DMS53 (cell line): ENCODE results near the gene KPNB1.

ENCODE experiments used
- DNase-seq: peaks from one replicate; lab custom pipeline; 2025; lab: John Stamatoyannopoulos, UW

The KPNB1 gene

DNA sequence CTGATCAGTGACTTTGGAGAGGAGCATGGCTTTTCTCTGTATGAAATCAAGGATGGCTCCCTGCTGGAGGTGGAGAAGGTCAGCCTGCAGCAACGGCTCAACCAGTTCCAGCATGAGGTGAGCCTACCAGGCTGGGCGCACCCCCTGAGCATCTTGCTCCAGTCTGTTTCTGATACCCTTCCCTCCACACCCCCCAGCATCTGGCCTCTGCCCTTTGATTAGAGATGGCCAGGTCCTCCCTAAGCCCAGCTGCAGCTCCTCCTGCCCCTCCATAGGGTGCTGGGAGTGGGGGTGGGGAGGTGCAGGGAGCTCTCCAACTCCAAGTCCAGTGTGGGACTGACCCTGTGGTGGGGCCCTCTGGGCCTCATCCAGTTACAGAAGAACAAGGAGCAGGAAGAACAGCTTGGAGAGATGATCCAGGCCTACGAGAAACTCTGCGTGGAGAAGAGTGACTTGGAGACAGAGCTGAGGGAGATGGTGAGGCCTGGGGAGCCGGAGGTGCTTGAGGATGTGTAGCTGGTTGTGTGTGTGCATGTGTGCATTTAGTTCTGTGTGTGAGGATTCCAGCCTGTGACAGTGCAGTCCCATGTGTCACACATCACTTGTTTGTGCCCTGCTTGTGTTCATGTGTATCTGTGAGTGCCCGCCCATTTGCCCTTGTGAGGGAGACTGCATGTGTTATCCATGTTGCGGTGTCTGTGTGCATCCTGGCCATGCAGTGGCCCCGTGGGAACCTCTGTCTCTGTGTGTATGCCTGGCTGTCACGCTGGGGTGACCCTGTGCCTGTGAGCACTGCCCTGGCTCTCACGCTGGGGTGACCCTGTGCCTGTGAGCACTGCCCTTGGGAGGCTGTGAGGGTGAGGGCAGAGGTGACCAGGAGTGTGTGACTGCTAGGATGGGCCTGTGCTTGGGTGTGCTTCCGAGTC lies 47.3 kb downstream of the KPNB1 start:
- no peak for DNase-seq

DNA sequence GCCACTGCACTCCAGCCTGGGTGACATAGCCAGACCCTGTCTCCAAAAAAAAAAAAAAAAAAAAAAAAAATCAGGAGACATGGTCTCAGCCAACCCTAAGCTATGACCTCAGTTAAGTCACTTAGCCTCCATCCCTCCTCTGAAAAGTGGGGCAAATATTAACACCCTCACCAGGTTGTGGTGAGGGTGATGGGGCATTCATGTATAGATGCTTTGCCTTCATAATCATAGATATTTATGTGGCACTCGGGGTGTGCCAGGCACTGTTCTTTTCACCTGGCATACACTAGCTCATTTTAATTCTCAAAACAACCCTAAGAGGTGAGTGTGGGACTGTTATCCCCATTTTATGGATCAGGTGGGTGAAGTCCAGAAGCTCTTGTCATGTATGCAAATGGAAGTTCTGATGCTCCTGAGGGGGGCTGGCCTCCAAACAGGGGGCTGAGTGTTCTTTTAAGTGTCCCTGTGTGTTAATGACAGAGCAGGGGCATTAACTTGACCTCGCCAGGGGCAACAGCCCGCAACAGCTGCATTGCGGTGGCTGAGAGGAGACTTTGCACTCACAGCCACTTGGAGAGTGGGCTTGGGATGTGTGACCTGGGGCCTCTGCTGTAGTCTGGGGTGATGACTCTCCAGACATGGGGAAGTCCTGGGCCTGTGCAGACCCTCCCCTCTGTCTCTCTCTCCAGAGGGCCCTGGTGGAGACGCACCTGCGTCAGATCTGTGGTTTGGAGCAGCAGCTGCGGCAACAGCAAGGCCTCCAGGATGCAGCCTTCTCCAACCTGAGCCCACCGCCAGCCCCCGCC lies 48.4 kb downstream of the KPNB1 start:
- no peak for DNase-seq

DNA sequence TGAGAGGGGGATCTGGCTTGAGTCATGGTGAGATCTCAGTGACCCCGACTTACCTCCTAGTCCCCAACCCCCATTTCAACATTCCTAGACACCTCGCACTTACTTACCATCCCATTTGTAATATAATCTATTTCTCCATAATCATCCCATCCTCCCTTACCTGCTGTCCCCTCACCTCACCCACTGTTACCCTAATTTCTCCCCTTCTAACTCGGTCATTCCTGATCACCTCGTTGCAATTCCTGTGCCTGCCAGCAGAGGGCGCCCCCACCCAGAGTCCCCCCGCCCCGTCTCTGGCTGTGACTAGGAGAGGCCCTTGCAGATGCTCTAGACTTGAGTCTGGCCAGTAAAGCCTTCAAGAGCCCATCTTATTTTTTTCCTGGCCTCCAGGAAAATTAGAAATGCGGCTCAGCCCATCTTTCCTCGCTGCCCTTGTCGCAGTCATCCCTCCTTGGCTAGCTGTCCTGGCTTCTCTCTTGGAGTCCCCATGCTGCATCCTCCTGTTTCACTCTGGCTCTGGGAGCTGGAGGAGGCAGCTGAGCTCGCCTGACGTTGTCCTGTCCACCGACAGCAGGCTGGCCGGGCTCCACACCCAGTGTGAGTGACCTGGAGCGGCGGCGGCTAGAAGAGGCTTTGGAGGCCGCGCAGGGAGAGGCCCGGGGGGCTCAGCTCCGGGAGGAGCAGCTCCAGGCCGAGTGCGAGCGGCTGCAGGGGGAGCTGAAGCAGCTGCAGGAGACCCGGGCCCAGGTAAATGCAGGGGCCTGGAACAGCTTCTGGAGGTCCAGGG lies 49.2 kb downstream of the KPNB1 start:
- peak; percentile 80 for DNase-seq

DNA sequence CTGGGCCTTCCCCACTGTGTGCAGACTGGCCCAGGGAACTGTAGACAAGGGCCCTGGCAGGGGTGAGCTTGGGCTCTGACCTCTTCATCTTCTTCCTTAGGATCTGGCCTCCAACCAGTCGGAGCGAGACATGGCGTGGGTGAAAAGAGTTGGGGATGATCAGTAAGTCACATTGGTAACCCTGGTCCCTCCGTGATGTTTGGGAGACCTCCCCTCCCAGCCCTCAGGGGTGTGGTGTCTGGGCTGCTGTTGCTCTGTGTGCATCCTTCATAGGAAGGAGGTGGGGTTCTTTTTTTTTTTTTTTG lies 49.8 kb downstream of the KPNB1 start:
- DNase-seq: no peak

DNA sequence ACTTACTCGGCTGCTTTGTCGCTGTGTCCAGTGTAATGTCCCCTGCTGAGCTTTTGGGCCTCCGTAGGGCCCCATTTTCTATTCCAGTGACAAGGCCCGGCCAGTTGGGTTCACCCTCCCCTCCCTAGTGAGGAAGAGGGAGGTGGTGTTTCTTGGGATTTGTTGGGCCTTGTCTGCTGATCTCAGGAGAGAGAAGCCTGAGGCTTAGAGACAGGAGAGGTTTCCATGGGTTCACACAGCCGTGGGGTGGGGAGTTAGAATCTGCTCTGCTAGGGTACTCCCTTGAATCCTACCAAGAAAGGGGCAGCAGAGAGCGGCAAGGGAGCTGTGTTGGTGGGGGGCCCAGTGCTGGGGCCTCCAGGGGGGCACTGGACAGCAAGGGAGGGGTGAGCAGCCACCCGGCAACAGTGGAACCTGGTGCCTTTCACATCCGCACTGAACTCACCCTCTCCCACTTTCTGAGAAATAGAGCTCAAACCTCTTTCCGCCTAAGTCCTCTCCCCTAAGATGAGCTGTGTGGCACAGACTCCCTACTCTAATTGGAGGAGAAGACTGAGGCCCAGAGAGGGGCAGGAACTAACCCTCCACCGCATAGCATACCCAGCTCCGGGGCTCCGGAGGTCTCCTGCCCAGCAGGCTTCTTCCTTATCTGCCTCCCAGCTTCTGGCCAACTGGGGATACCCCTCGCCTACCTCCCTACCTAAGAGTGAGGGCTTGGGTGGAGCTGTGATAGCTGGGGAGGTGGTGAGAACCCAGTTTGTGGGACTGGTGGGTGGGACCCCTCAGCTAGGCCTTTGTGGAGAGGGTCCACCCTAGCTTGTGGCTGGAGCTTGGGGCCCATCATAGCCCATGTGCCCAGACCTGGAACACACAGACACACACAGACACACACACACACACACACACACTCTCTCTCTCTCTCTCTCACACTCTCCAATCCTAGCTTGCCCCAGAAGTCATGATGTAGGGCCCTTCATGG lies 51.0 kb downstream of the KPNB1 start:
- no peak for DNase-seq

DNA sequence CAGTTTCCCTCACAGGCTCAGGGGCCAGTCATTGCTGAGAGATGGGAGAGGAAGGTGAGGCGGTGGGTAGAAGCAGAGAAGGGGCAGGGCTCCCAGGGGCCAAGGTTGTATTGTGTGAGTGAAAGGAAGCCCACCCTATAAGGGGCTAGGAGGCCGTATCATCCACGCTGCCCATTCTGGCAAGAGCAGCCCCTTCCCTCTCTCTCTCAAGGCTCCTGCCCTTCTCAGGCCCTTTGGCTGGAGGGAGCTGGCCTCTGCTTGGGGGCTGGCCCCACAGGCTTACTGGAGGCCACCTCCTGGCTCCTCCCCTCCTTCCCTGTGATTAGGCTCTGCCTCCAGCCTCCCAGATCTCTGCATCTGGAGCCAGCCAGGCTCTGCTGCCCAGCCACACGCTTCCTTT lies 51.9 kb downstream of the KPNB1 start:
- DNase-seq: no peak

DNA sequence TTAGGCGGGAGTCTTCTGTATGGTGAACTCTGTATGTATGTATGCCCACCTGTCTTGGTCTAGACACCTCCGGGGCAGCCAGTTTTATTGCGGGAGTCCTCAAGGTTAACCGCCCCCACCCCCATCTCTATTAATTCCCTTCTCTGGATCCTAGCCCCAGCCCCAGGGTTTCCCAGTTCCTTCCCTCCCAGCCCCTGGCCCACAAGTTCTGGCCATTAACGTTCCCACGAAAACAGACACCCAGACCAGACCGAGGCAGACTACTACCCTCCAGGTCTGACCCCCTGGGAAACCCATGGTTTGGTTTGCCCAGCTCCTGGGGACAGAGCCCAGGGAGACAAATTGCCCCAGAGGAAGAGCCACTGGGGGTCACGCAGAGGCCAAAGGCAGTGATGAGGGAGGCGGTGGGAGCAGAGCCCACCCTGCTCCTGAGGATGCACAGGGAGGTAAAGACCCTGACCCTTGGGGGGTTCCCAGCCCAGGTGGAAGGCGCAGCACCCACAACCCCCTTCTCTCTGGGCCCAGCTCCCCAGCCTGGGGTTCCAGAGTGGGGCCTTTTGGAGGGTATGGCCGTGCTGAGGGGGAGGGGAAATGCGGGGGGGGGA lies 52.8 kb downstream of the KPNB1 start:
- DNase-seq: no peak

DNA sequence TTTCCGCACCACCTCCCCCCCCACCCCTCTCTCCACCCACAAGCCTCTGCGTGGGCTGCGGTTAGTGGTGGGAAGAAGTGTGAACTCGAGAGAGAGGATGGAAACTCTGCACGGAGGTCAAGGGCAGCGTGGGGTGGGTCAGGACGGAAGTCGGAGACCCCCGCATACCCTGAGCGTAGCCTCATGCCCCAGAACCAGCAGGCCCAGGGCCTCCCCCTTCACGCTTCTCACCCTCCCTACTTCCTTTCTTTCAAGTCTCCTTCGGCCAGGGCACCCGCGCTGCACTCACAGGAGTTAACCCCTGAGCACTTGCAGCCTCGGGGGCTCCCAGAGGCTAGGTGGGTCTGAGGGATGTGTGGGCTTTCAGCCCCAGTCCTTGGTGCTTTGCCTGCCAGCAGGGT lies 53.5 kb downstream of the KPNB1 start:
- no peak for DNase-seq

DNA sequence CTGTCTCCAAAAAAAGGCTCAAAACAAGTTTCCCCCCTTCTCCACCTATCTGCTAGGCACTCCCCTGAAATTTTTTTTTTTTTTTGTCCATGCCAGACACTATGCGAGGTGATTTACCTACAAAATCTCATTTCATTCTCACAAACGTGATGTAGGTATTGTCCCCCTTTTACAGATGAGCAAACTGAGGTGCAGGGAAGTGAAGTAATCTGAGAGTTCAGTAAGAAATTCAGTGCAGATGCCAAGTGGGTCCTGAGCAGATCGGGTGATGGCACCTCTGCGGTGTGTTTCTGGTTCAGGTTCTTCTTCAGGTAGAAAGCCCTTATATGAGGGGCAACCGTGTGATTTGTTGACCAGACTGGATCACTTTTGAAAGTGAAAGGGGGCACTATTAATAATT lies 54.0 kb downstream of the KPNB1 start:
- DNase-seq: no peak

DNA sequence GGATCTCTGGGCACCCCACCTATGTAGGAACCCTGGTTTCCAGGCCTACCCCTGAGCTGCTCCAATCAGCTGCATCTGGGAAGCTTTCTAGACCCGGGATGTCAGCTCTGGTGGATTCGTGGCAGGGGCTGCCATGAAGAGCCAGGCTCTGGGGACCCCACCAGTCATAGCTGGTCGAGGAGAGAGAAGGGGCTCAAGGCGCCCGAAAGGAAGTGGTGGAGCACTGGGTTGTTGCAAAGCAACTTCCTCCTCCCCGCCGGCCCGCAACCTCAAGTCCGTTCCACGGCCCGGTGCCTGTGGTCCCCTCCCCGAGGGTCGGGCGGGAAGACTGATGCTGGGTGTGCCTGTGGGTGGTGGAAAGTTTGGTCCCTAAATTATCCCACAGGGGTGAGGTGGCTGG lies 54.4 kb downstream of the KPNB1 start:
- no peak for DNase-seq

DNA sequence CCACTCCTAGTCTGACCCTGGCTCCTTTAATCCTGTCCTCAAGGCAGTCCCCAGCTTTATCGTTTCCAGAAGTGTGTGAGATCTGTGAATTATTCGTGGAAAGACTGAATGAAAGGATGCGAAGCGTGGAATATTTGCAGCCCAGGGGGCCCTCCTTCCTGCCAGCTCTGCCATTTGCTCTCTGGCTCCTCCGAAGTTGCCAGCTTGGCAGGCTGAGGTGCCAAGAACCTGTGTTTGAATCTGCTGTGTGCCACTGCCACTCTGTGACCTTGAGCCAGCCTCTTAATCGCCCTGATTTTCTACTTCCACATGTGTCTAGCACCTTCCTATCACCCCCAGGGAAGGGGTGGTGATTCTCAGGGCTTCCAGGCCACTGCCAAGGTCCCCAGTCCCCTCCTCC lies 55.0 kb downstream of the KPNB1 start:
- DNase-seq: no peak

DNA sequence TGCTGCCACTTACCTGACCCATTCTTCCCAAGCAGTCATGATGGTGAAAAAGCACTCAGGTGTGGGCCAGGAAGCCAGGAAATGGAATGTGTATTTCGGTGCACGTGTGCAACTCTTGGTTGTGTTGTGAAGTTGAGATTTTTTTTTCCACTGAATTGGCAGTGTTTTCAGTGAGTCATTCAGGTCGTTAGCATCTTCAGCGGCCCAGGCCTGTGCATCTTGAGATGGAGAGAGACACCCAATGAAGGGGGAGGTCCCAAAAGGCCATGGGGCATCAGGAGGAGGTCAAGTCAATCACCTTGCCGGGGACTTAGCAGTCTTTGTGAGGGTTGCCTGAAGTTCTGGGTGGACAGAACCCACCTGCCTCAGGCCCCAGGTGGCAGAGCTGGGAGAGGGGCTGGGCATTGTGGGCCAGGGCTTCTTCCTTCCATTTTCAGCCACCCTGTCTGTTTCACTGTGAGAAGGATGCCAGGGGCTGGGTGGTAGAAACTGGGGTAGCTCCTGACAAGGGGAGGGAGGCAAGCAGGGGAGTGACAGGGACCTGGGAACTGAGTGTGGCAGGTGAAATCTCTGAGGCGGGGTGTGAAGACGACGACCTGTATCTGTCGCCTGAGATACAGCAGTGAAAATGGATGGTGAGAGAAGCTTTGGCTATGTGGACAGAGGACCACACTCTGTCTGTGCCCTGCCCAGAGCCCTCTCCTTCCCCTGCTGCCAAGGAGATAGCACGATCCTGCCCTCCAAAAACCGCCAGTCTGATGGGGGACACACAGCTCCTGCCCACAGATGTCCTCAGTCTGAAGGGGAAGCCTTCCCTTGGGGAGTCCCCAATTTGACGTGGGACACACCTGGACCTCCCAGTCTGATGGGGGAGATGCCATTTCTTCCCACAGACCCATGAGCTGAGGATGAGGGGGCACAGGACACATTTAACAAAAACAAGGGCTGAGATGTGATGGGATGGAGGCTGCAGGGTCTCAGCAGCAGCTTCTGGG lies 56.1 kb downstream of the KPNB1 start:
- no peak for DNase-seq

DNA sequence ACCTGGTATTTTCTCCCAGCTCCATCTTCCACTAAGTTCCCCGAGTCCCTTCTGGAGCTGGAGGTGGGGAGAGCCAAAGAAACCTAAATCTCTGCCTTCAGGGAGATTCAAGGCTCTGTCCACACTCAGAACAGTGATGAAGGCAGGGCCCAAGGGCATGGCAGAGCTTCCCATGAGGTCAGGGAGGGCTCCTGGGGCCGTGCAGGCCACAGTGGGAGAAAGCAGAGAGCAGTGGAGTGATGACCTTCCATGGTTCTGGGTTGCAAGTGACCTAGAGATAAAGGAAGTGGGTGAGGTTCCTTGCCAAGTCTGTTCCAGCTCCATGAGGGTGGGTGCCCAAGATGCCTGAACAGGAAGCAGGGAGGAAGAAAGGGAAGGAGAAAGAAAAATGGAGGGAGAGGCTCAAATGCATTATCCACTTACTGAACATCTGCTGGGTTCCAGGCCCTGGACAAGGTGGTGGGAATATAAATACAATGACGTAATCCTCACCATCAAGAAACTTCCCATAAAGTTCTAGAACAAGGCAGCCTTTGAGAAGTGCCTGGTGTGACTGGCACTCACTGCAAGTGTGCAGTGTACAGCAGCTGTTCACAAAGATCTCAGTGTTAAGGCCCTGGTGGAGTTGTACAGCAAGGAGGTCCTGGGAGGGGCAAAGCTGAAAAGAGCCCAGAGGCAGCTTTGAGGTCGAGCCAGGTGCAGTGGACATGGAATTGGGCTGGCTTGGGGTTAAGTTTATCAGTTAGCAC lies 57.5 kb downstream of the KPNB1 start:
- DNase-seq: no peak

DNA sequence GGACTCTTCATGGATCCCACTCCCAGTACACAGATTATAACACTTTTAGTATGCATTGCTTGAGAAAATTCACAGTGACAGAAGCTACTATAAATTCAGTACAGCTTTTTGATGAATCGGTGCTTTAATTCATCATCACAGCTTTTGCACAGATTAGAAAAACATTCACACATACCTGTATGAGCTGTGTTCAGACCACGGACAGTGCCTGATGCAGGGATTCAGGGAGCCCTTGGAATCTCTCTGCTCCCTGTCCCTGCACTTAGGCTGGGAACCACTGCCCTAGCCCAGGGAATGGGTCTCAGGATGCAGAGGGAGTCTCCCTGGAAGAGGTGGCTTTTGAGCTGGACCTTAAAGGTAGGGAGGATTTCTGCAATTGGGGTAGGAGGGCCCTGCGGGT lies 58.2 kb downstream of the KPNB1 start:
- DNase-seq: no peak

DNA sequence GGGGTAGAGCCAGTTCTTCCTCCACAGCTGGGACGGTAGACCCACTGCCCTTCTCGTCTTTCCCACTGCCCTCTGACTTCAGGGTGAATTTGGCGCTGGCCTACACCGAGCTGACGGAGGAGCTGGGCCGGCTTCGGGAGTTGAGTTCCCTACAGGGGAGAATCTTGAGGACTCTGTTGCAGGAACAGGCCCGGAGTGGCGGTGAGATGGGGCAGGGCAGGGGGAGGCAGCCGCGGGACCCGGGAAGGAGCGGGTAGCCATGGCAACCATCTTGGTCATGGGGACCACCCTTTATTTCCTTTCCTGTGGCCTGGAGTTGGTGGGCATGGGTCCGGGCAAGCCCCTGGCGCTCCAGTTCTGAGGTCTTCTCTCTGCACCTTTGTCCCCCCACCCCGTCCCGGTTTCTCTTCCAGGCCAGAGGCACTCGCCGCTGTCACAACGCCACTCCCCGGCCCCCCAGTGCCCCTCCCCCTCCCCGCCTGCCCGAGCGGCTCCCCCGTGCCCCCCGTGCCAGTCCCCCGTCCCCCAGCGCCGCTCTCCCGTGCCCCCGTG lies 58.7 kb downstream of the KPNB1 start:
- DNase-seq: no peak

DNA sequence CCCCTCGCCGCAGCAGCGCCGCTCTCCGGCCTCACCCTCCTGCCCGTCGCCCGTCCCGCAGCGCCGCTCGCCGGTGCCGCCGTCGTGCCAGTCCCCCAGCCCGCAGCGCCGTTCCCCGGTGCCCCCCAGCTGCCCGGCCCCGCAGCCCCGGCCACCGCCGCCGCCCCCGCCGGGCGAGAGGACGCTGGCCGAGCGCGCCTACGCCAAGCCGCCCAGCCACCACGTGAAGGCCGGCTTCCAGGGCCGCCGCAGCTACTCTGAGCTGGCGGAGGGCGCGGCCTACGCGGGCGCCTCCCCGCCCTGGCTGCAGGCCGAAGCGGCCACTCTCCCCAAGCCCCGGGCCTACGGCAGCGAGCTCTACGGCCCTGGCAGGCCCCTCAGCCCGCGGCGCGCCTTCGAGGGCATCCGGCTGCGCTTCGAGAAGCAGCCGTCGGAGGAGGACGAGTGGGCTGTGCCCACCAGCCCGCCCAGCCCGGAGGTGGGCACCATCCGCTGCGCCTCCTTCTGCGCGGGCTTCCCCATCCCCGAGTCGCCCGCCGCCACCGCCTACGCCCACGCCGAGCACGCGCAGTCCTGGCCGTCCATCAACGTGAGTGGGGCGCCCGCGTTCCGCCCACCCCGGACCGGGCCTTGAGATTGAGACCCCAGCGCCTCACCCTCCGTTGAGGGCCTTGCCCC lies 59.3 kb downstream of the KPNB1 start:
- peak; percentile 58 for DNase-seq

DNA sequence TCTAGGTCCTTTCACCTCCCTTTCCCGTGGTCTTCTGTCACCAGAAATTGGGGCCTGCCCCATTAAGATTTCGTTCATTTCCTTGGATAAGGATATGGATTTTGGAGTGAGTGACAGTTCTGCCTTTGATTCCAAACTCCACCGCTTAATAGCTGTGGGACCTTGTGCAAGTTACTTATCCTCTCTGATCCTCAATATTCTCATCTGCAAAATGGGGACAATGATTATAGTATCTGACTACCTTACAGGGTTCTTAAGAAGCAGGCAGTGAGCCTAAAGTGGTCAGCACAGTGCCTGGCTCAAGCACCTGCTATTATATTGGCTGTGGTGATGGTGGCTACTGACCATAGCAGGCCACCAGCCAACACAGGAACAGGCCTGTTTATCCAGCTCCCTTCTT lies 59.9 kb downstream of the KPNB1 start:
- no peak for DNase-seq
